PFSK-1 (cell line): ENCODE measurements around the gene OAF.

ENCODE experiments used
- POLR2AphosphoS5 ChIP-seq: IDR thresholded peaks from 2 replicates; pipeline ENCODE4 v1.6.1; 2012; ENCODE audit warnings: low read depth, mild to moderate bottlenecking, control low read depth, low read length, moderate library complexity
- TAF1 ChIP-seq: IDR thresholded peaks from 2 replicates; pipeline ENCODE4 v1.6.1; 2012; ENCODE audit warnings: low read length, control low read depth, borderline replicate concordance; ENCODE audit not compliant: insufficient read depth

- TF ChIP-seq POLR2AphosphoS5 (no peak), TAF1 (no peak)
Observed at GRCh38 chr11:120222916-120223315, 12.1 kb downstream of the OAF start.
